Heart right ventricle (tissue), 16 donors: ENCODE measurements around the gene CELSR1. TPM values are rescaled to one million over a fixed set of nuclear protein-coding genes. Genes with fewer than 3 reads are reported as not detected.

Experiments
- ATAC-seq, 8 donors: fragments of 200-7000 bp; cut with Tn5 transposase; one replicate each; pipeline ENCODE4 v1.9.1; 2020; ENCODE audit warnings: mild to moderate bottlenecking in 8 of 8, moderate library complexity in 8 of 8, moderate number of reproducible peaks in 1 of 8
- DNase-seq, 2 donors: peaks; one replicate each; pipeline ENCODE4 v3.0.0-alpha.2; 2020
- H3K27ac ChIP-seq, 10 donors: fragments of 200-600 bp; sonication (generic) in 2 of 10; one replicate each; pipeline versions ENCODE4 v1.5.0 to v1.8.0; 2020 to 2022; ENCODE audit warnings: mild to moderate bottlenecking in 3 of 10
- H3K27me3 ChIP-seq, 7 donors: fragments of 200-600 bp; one replicate each; pipeline ENCODE4 v1.8.0; 2021 to 2022; ENCODE audit warnings: mild to moderate bottlenecking in 2 of 7
- H3K36me3 ChIP-seq, 9 donors: fragments of 200-600 bp; sonication (generic) in 1 of 9; one replicate each; pipeline versions ENCODE4 v1.5.0 to v1.8.0; 2020 to 2022; ENCODE audit warnings: mild to moderate bottlenecking in 2 of 9
- H3K4me1 ChIP-seq, 9 donors: fragments of 200-600 bp; sonication (generic) in 1 of 9; one replicate each; pipeline versions ENCODE4 v1.5.0 to v1.8.0; 2020 to 2022; ENCODE audit warnings: mild to moderate bottlenecking in 4 of 9
- H3K4me3 ChIP-seq, 10 donors: fragments of 200-600 bp; sonication (generic) in 2 of 10; one replicate each; pipeline versions ENCODE4 v1.5.0 to v1.8.0; 2020 to 2022; ENCODE audit warnings: mild to moderate bottlenecking in 7 of 10, moderate library complexity in 2 of 10
- H3K9me3 ChIP-seq, 11 donors: fragments of 200-600 bp in 10 of 11; sonication (generic) in 2 of 11; one replicate each; pipeline versions ENCODE4 v1.5.0 to v1.8.0; 2013 to 2022; ENCODE audit warnings: mild to moderate bottlenecking in 2 of 11, control low read depth in 1 of 11, moderate library complexity in 1 of 11
- CTCF ChIP-seq, 9 donors: fragments of 200-600 bp; sonication (generic) in 2 of 9; IDR thresholded peaks; one replicate each; pipeline versions ENCODE4 v1.5.0 to v1.8.0; 2021 to 2022; ENCODE audit warnings: antibody characterized with exemption in 9 of 9, mild to moderate bottlenecking in 5 of 9, moderate library complexity in 1 of 9
- WGBS, 2 donors: extraction: QIAGEN DNeasy Blood & Tissue Kit; methylation state at CpG; one replicate each; pipeline ENCODE4 v1.1.7; 2013; ENCODE audit warnings: inconsistent platforms in 1 of 2; 5-methylcytosine and 5-hydroxymethylcytosine counted together
- intact Hi-C, 10 donors: fragments of 100-400 bp; cut with DNase I; formaldehyde crosslinking; loops; one replicate each; pipeline versions ENCODE4 v1.11.1 to v1.14.2; 2022
- polyA plus RNA-seq, 2 donors: library from polyadenylated mRNA; stranded (reverse); fragments of 200-250 nt; gene quantifications; one replicate each; pipeline ENCODE4 v1.2.3, GENCODE V29; 2013
- total RNA-seq, 10 donors: library from RNA; stranded (reverse); fragmentation: NEBNext Ultra II Directional in 3 of 10; extraction: Animal tissue kit (Norgen Biotek cat#: 25700) in 3 of 10; gene quantifications; one replicate each; pipeline versions ENCODE4 v1.2.1 to v1.2.4, GENCODE V29; 2021 to 2023
- donor health status: Arrhythmogenic right ventricular cardiomyopathy.
- donor health status: ischemic (EF 13 %, LVEDD 7.1; RV severe dilation, severe dysfunction).
- donor health status: healthy with polysubstance abuse.
- donor health status: DM: no; HTN: yes; CAD: no.
- donor health status: DM: no; HTN: no; CAD: no.
- donor health status: ischemic (EF 25% LVEDD 6.9; RV normal size, moderate dysfunction).
- donor health status: ischemic (EF 25% LVEDD 5.7; RV mildly dilated, moderate dysfunction).
- donor health status: healthy.
- donor health status: DM: yes; HTN: yes; CAD: no.
- donor health status: Ischemic cardiomyopathy.
- donor health status: ischemic (EF 35%, LVEDD 5.7; RV mildly dilated, moderate dysfunction).
- donor health status: nonischemic (EF 11% LVEDD 7.7; RV severe dilation, severe dysfunction).
- donor health status: DM: yes; HTN: yes; CAD: no.
- donor health status: PGD.
- donor health status: ischemic (EF 29% LVEDD 5.4; RV normal size, mild dysfunction).
- donor health status: nonischemic (EF 23%, LVEDD 6.1; RV moderate dilation, normal function).

Gene CELSR1
- total and polyA plus RNA-seq, 12 donors, result 4.0 to 16.7 (median 11.4) TPM

- ATAC-seq (no peak), DNase-seq (no peak)
- peaks cover 0 to 10% (median 0%) of the 10 kb centered on the region in 9 donors for H3K4me1 ChIP-seq
- H3K36me3 ChIP-seq, result peaks cover 0 to 54% (median 0%) of the 10 kb centered on the region in 9 donors
- TF ChIP-seq CTCF (IDR thresholded peaks at IDR 0.05), result no peak
- 97% methylated on average over 8 of the region's 8 CpGs for WGBS, 2 donors
- no peak overlapping the region for H3K27ac ChIP-seq
- H3K9me3 ChIP-seq, result no peaks in the 10 kb centered on the region
- no peaks in the 10 kb centered on the region for H3K27me3 ChIP-seq
- intact Hi-C loops, result loop anchor here in 6 of 10 donors (2.0 to 10.0 kb wide), 4 partner anchors 183 to 320 kb away; no protein-coding TSS in a partner anchor
- no peak overlapping the region for H3K4me3 ChIP-seq
Measured at GRCh38 chr22:46312056-46312455, 225.4 kb downstream of the CELSR1 start.

Other genes starting within 250 kb of the CELSR1 start
- 1 to 10 TPM in 2 of 10 donors, under 1 TPM in 8; 0.17 to 4.7 (median 0.37) TPM for gene GTSE1, start 240.8 kb downstream of the CELSR1 start, total RNA-seq
- gene GTSE1, start 240.8 kb downstream of the CELSR1 start, polyA plus RNA-seq, result under 1 TPM; 0.29 to 0.33 TPM
- 10 to 100 TPM; 22.1 to 54.1 (median 26.5) TPM for gene TRMU, start 201.9 kb downstream of the CELSR1 start, total RNA-seq
- 10 to 100 TPM; 44.0 to 80.5 TPM for gene TRMU, start 201.9 kb downstream of the CELSR1 start, polyA plus RNA-seq
- gene GRAMD4, start 82.8 kb upstream of the CELSR1 start, total RNA-seq, result 100 to 1,000 TPM in 3 of 10 donors, 10 to 100 TPM in 7; 53.9 to 143 (median 71.0) TPM
- 10 to 100 TPM; 29.3 to 33.3 TPM for gene GRAMD4, start 82.8 kb upstream of the CELSR1 start, polyA plus RNA-seq
- gene CERK, start 200.6 kb upstream of the CELSR1 start, total RNA-seq, result 10 to 100 TPM; 50.9 to 97.0 (median 74.2) TPM
- gene CERK, start 200.6 kb upstream of the CELSR1 start, polyA plus RNA-seq, result 10 to 100 TPM; 21.5 to 55.3 TPM
- gene TBC1D22A, start 225.0 kb upstream of the CELSR1 start, total RNA-seq, result 10 to 100 TPM; 14.6 to 27.9 (median 18.0) TPM
- 10 to 100 TPM in 1 of 2 donors, 1 to 10 TPM in 1; 7.2 to 13.2 TPM for gene TBC1D22A, start 225.0 kb upstream of the CELSR1 start, polyA plus RNA-seq